IMR-90 (cell line): ENCODE measurements around the gene PRDM15. TPM values are rescaled to one million over a fixed set of nuclear protein-coding genes. Genes with fewer than 3 reads are reported as not detected.

Experiments used
- ATAC-seq: fragments of 200-7000 bp; cut with Tn5 transposase; 2 replicates; pipeline ENCODE4 v1.9.1; 2020; ENCODE audit warnings: low read depth, mild to moderate bottlenecking, moderate library complexity
- BruUV-seq: library from RNA; stranded (reverse); fragments of 400-500 nt; replicated peaks from 2 replicates; lab custom pipeline; 2021; lab: Mats Ljungman, UMichigan
- CTCF ChIA-PET: fragments of 300-600 bp; formaldehyde crosslinking; extraction: SDS; loops from one replicate; lab custom pipeline; 2021; ENCODE audit warnings: antibody characterized with exemption; lab: Yijun Ruan, JAX
- POLR2A ChIA-PET: fragments of 300-600 bp; sonication (Branson Sonifier 250); formaldehyde crosslinking; loops from one replicate; lab custom pipeline; 2022; ENCODE audit warnings: antibody characterized with exemption; ENCODE audit not compliant: unreplicated experiment; lab: Charles Lee
- DNase-seq: peaks from one replicate; pipeline ENCODE4 v3.0.0; 2013
- H2AFZ ChIP-seq: replicated peaks from 2 replicates; pipeline ENCODE3; 2013; ENCODE audit warnings: low read length, mild to moderate bottlenecking; ENCODE audit not compliant: poor library complexity
- H2AK5ac ChIP-seq: 2 replicates; pipeline ENCODE4 v1.6.1; 2013; ENCODE audit warnings: low read depth, low read length, inconsistent platforms
- H2AK9ac ChIP-seq: replicated peaks from 2 replicates; pipeline ENCODE3; 2013; ENCODE audit warnings: mild to moderate bottlenecking, low read depth, low read length, moderate library complexity; ENCODE audit not compliant: poor library complexity
- H2BK120ac ChIP-seq: 2 replicates; pipeline ENCODE4 v1.6.1; 2013; ENCODE audit warnings: low read depth, low read length, inconsistent platforms
- H2BK15ac ChIP-seq: 3 replicates; pipeline ENCODE4 v1.6.1; 2013; ENCODE audit warnings: low read depth, low read length, inconsistent platforms
- H2BK20ac ChIP-seq: 2 replicates; pipeline ENCODE4 v1.6.1; 2013; ENCODE audit warnings: low read depth, mild to moderate bottlenecking, inconsistent platforms, low read length, moderate library complexity
- H2BK5ac ChIP-seq: 2 replicates; pipeline ENCODE4 v1.6.1; 2013; ENCODE audit warnings: mild to moderate bottlenecking, low read depth, low read length, inconsistent platforms; ENCODE audit not compliant: poor library complexity, severe bottlenecking
- H3K14ac ChIP-seq: replicated peaks from 2 replicates; pipeline ENCODE4 v1.6.1; 2013; ENCODE audit warnings: low read depth, low read length, inconsistent platforms
- H3K18ac ChIP-seq: 2 replicates; pipeline ENCODE4 v1.6.1; 2013; ENCODE audit warnings: low read depth, low read length, control low read depth
- H3K23ac ChIP-seq: 2 replicates; pipeline ENCODE4 v1.6.1; 2013; ENCODE audit warnings: low read depth, low read length, inconsistent platforms
- H3K27ac ChIP-seq: 2 replicates; pipeline ENCODE4 v1.5.1; 2013; ENCODE audit warnings: mild to moderate bottlenecking, control low read depth, low read length; ENCODE audit not compliant: insufficient read depth
- H3K27me3 ChIP-seq: 2 replicates; pipeline ENCODE4 v1.6.1; 2013; ENCODE audit warnings: low read length; ENCODE audit not compliant: control insufficient read depth, insufficient read depth
- H3K36me3 ChIP-seq: 2 replicates; pipeline ENCODE4 v1.6.1; 2013; ENCODE audit warnings: low read length, mixed read lengths; ENCODE audit not compliant: control insufficient read depth, insufficient read depth
- H3K4ac ChIP-seq: 2 replicates; pipeline ENCODE4 v1.6.1; 2013; ENCODE audit warnings: low read depth, low read length, inconsistent platforms
- H3K4me1 ChIP-seq: 2 replicates; pipeline ENCODE4 v1.6.1; 2013; ENCODE audit warnings: low read length, mixed read lengths; ENCODE audit not compliant: control insufficient read depth, insufficient read depth
- H3K4me2 ChIP-seq: 2 replicates; pipeline ENCODE4 v1.6.1; 2013; ENCODE audit warnings: low read depth, mild to moderate bottlenecking, control low read depth, low read length, moderate library complexity
- H3K4me3 ChIP-seq: 2 replicates; pipeline ENCODE4 v1.5.1; 2013; ENCODE audit warnings: low read depth, mild to moderate bottlenecking, control low read depth, low read length, moderate library complexity; ENCODE audit not compliant: insufficient read depth
- H3K56ac ChIP-seq: 2 replicates; pipeline ENCODE4 v1.6.1; 2013; ENCODE audit warnings: low read length, inconsistent platforms; ENCODE audit not compliant: insufficient read depth; ENCODE audit errors: extremely low read depth
- H3K79me1 ChIP-seq, 2 experiments: 2 replicates each; pipeline ENCODE4 v1.6.1; 2013; ENCODE audit warnings: low read length in 2 of 2, inconsistent platforms in 1 of 2, low read depth in 1 of 2
- H3K9ac ChIP-seq: 2 replicates; pipeline ENCODE4 v1.6.1; 2013; ENCODE audit warnings: low read depth, low read length, control low read depth
- H3K9me1 ChIP-seq: 2 replicates; pipeline ENCODE4 v1.6.1; 2013; ENCODE audit warnings: low read length, inconsistent platforms; ENCODE audit not compliant: insufficient read depth
- H3K9me3 ChIP-seq: 2 replicates; pipeline ENCODE4 v1.6.1; 2013; ENCODE audit warnings: low read length; ENCODE audit not compliant: control insufficient read depth, insufficient read depth
- H4K20me1 ChIP-seq: 2 replicates; pipeline ENCODE4 v1.6.1; 2013; ENCODE audit warnings: low read length, inconsistent platforms; ENCODE audit not compliant: insufficient read depth
- H4K5ac ChIP-seq: 2 replicates; pipeline ENCODE4 v1.6.1; 2013; ENCODE audit warnings: mild to moderate bottlenecking, low read depth, low read length, control low read depth
- H4K8ac ChIP-seq, 2 experiments: 2 replicates each; pipeline ENCODE4 v1.6.1; 2013; ENCODE audit warnings: low read depth in 2 of 2, low read length in 2 of 2, control low read depth in 1 of 2, inconsistent platforms in 1 of 2
- H4K91ac ChIP-seq: 2 replicates; pipeline ENCODE4 v1.6.1; 2013; ENCODE audit warnings: low read depth, low read length, inconsistent platforms; ENCODE audit not compliant: insufficient read depth
- BHLHE40 ChIP-seq: fragments of 150-350 bp; IDR thresholded peaks from 2 replicates; pipeline ENCODE4 v1.6.1; 2016; ENCODE audit warnings: mild to moderate bottlenecking, low read depth, low read length
- CEBPB ChIP-seq: IDR thresholded peaks from 2 replicates; pipeline ENCODE4 v1.6.1; 2012; ENCODE audit warnings: low read depth, low read length, improper control_type of control experiment
- CHD1 ChIP-seq: IDR thresholded peaks from 2 replicates; pipeline ENCODE4 v1.6.1; 2012; ENCODE audit warnings: low read depth, low read length, improper control_type of control experiment
- FOS ChIP-seq: fragments of 150-350 bp; IDR thresholded peaks from 2 replicates; pipeline ENCODE4 v1.6.1; 2016; ENCODE audit warnings: low read depth, low read length
- MAFK ChIP-seq: IDR thresholded peaks from 2 replicates; pipeline ENCODE4 v1.6.1; 2012; ENCODE audit warnings: low read depth, low read length, improper control_type of control experiment
- MAZ ChIP-seq: IDR thresholded peaks from 2 replicates; pipeline ENCODE4 v1.6.1; 2012; ENCODE audit warnings: low read depth, mild to moderate bottlenecking, low read length, improper control_type of control experiment, moderate library complexity, borderline replicate concordance
- MXI1 ChIP-seq: IDR thresholded peaks from 2 replicates; pipeline ENCODE4 v1.6.1; 2012; ENCODE audit warnings: low read depth, mild to moderate bottlenecking, low read length, moderate library complexity, borderline replicate concordance
- NFE2L2 ChIP-seq: fragments of 150-350 bp; IDR thresholded peaks from 2 replicates; pipeline ENCODE4 v1.6.1; 2016; ENCODE audit warnings: low read depth, mild to moderate bottlenecking, low read length
- POLR2A ChIP-seq: IDR thresholded peaks from 2 replicates; pipeline ENCODE4 v1.6.1; 2012; ENCODE audit warnings: mild to moderate bottlenecking, low read depth, low read length
- RAD21 ChIP-seq: IDR thresholded peaks from 2 replicates; pipeline ENCODE4 v1.6.1; 2012; ENCODE audit warnings: low read length, improper control_type of control experiment
- RCOR1 ChIP-seq: IDR thresholded peaks from 2 replicates; pipeline ENCODE4 v1.6.1; 2012; ENCODE audit warnings: mild to moderate bottlenecking, low read length, improper control_type of control experiment; ENCODE audit not compliant: insufficient replicate concordance
- RFX5 ChIP-seq: IDR thresholded peaks from 2 replicates; pipeline ENCODE4 v1.8.0; 2012; ENCODE audit warnings: low read depth, mild to moderate bottlenecking, low read length, moderate library complexity
- WGBS, 2 experiments: methylation state at CpG; one replicate each; pipeline versions ENCODE4 v1.1.5 to v1.1.7; 2013; ENCODE audit warnings: missing lambda C conversion rate in 2 of 2; ENCODE audit not compliant: insufficient read length in 1 of 2; ENCODE audit errors: extremely low coverage in 2 of 2; 5-methylcytosine and 5-hydroxymethylcytosine counted together
- dilution Hi-C: fragments of 300-500 bp; cut with HindIII; formaldehyde crosslinking; loops from one replicate; pipeline ENCODE4 v1.14.3; 2018; ENCODE audit warnings: low sequenced_read_pairs; ENCODE audit not compliant: unreplicated experiment
- in situ Hi-C: fragments of 300-500 bp; cut with MboI; formaldehyde crosslinking; loops from 3 replicates; pipeline ENCODE4 v1.14.3; 2019; ENCODE audit warnings: low sequenced_read_pairs, inconsistent platforms, mixed read lengths
- intact Hi-C: fragments of 100-400 bp; cut with micrococcal nuclease; formaldehyde crosslinking; loops from 2 replicates; pipeline ENCODE4 v1.10.0; 2022
- polyA plus RNA-seq, 3 experiments: library from polyadenylated mRNA; depleted of rRNA; stranded (reverse); fragments of >200 nt; gene quantifications; 2 replicates each; pipeline ENCODE4 v1.2.3, GENCODE V29; 2012; ENCODE audit warnings: low replicate concordance in 1 of 3
- total RNA-seq: library from RNA; depleted of rRNA; stranded (reverse); fragments of >200 nt; gene quantifications from 2 replicates; pipeline ENCODE4 v1.2.3, GENCODE V29; 2012
- TF ChIP-seq, protein P1 (sequence below): fragments of 150-350 bp; IDR thresholded peaks from 2 replicates; pipeline ENCODE4 v1.6.1; 2016; ENCODE audit warnings: low read depth, mild to moderate bottlenecking, low read length, moderate library complexity, borderline replicate concordance
- TF ChIP-seq, protein P2 (sequence below): conservative IDR thresholded peaks from 2 replicates; pipeline ENCODE4 v1.5.1; 2012; ENCODE audit warnings: mild to moderate bottlenecking, low read depth, low read length, improper control_type of control experiment
- TF ChIP-seq, protein P3 (sequence below): fragments of 150-350 bp; IDR thresholded peaks from 2 replicates; pipeline ENCODE4 v1.6.1; 2017; ENCODE audit warnings: mild to moderate bottlenecking, antibody characterized with exemption, low read length, low read depth

PRDM15 gene
- total and polyA plus RNA-seq, 2 of the 4 experiments (the other 2 are of a cell fraction): 7.3 to 8.8 TPM

DNA sequence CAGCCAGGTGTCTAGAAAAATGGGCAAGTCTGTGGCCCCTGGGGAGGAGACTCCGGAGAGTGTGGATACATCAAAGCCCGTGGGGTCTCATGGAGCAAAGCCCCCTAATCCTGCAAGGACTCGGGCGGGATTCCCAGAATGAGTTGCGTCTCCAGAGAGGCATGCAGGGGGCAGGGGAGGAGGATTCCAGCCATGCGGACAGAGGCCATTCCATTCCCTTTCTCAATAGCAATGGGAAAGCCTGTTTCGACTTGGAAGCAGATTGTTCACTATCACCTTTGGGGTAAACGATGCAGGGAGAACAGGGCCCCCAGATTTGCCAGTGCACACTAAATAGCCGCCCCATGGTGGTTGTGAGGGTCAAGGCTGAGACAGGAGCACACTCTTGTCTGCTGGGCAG lies 15.4 kb upstream of the PRDM15 start:
- Histone ChIP-seq H3K4ac (peak overlapping the region; percentile 12; the same call in 1 of the 2 replicates), H3K9me1 (peaks cover 17% of the 10 kb centered on the region), H4K5ac (no peak overlapping the region), H2BK5ac (peak overlapping the region; percentile 16), H2BK20ac (no peak overlapping the region), H2AFZ (no peak overlapping the region), H3K79me1 (peaks cover 4 to 7% of the 10 kb centered on the region in 2 experiments; a peak in 2 of 4 replicates), H3K56ac (no peak overlapping the region), H2BK15ac (no peak overlapping the region), H4K91ac (no peak overlapping the region), H3K36me3 (peaks cover 15% of the 10 kb centered on the region; the same call in 1 of the 2 replicates), H3K18ac (no peak overlapping the region), H2BK120ac (no peak overlapping the region; the same call in 1 of the 2 replicates), H3K27me3 (no peaks in the 10 kb centered on the region), H2AK5ac (no peak overlapping the region; the same call in 1 of the 2 replicates), H4K8ac (no peak overlapping the region), H4K20me1 (peaks cover 11% of the 10 kb centered on the region), H2AK9ac (peak overlapping the region; percentile 4), H3K4me2 (no peak overlapping the region), H3K4me1 (peaks cover 14% of the 10 kb centered on the region), H3K9ac (no peak overlapping the region), H3K23ac (no peak overlapping the region), H3K9me3 (no peaks in the 10 kb centered on the region), H3K14ac (no peak overlapping the region), H3K27ac (0 out of 2 replicates have a peak overlapping the region, but pooled peaks have one; percentile 10), H3K4me3 (no peak overlapping the region)
- ChIA-PET CTCF (no interaction called here), POLR2A (no interaction called here)
- no peak for ATAC-seq
- intact Hi-C loops (no loop called here), dilution Hi-C loops (no loop called here), in situ Hi-C loops (no loop called here)
- DNase-seq: no peak
- WGBS, 2 experiments: 100% methylated on average over 5 of the region's 9 CpGs; no CpG with 5 or more reads in 1 of the 2 experiments
- no TSS peak for BruUV-seq
- no peak for TF ChIP-seq POLR2A
- TF ChIP-seq, protein P1, sequence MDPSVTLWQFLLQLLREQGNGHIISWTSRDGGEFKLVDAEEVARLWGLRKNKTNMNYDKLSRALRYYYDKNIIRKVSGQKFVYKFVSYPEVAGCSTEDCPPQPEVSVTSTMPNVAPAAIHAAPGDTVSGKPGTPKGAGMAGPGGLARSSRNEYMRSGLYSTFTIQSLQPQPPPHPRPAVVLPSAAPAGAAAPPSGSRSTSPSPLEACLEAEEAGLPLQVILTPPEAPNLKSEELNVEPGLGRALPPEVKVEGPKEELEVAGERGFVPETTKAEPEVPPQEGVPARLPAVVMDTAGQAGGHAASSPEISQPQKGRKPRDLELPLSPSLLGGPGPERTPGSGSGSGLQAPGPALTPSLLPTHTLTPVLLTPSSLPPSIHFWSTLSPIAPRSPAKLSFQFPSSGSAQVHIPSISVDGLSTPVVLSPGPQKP: no peak
- TF ChIP-seq FOS: no peak
- TF ChIP-seq CEBPB: no peak
- no peak for TF ChIP-seq MAFK
- TF ChIP-seq, protein P2, sequence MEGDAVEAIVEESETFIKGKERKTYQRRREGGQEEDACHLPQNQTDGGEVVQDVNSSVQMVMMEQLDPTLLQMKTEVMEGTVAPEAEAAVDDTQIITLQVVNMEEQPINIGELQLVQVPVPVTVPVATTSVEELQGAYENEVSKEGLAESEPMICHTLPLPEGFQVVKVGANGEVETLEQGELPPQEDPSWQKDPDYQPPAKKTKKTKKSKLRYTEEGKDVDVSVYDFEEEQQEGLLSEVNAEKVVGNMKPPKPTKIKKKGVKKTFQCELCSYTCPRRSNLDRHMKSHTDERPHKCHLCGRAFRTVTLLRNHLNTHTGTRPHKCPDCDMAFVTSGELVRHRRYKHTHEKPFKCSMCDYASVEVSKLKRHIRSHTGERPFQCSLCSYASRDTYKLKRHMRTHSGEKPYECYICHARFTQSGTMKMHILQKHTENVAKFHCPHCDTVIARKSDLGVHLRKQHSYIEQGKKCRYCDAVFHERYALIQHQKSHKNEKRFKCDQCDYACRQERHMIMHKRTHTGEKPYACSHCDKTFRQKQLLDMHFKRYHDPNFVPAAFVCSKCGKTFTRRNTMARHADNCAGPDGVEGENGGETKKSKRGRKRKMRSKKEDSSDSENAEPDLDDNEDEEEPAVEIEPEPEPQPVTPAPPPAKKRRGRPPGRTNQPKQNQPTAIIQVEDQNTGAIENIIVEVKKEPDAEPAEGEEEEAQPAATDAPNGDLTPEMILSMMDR: no peak
- no peak for TF ChIP-seq RCOR1
- TF ChIP-seq RFX5: no peak
- no peak for TF ChIP-seq BHLHE40
- TF ChIP-seq MXI1: no peak
- no peak for TF ChIP-seq NFE2L2
- no peak for TF ChIP-seq RAD21
- TF ChIP-seq CHD1: no peak
- TF ChIP-seq, protein P3, sequence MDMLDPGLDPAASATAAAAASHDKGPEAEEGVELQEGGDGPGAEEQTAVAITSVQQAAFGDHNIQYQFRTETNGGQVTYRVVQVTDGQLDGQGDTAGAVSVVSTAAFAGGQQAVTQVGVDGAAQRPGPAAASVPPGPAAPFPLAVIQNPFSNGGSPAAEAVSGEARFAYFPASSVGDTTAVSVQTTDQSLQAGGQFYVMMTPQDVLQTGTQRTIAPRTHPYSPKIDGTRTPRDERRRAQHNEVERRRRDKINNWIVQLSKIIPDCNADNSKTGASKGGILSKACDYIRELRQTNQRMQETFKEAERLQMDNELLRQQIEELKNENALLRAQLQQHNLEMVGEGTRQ: no peak
- TF ChIP-seq MAZ: no peak
